K562 (cell line): ENCODE measurements around the gene GLTP. TPM values are rescaled to one million over a fixed set of nuclear protein-coding genes. Genes with fewer than 3 reads are reported as not detected.

Source experiments
- ATAC-seq: fragments of 200-7000 bp; cut with Tn5 transposase; 3 replicates; pipeline ENCODE4 v1.9.1; 2020; ENCODE audit warnings: moderate library complexity
- BruUV-seq: library from RNA; stranded (reverse); fragments of 400-500 nt; replicated peaks from 2 replicates; lab custom pipeline; 2021; lab: Mats Ljungman, UMichigan
- CTCF ChIA-PET: fragments of 300-600 bp; formaldehyde crosslinking; extraction: SDS; loops from one replicate; lab custom pipeline; 2021; ENCODE audit warnings: low intra/inter-chr PET ratio; lab: Yijun Ruan, JAX
- POLR2A ChIA-PET: fragments of 300-600, 350-650 bp; sonication (Branson Sonifier 250); formaldehyde crosslinking; extraction: SDS; loops from one replicate; lab custom pipeline; 2021; ENCODE audit warnings: antibody characterized with exemption, inconsistent platforms; lab: Yijun Ruan, JAX
- DNase-seq, 4 experiments: peaks; one replicate each; pipeline versions ENCODE4 v3.0.0 to v3.0.0-alpha.2; 2011 to 2018; ENCODE audit warnings: low spot score in 3 of 4, mixed read lengths in 3 of 4; ENCODE audit errors: extremely low read depth in 1 of 4
- FAIRE-seq: peaks from 2 replicates; lab custom pipeline; 2011; peaks lifted over from hg19 to GRCh38; lab: Jason Lieb, UNC
- H2AFZ ChIP-seq: 2 replicates; pipeline ENCODE4 v1.6.0; 2011; ENCODE audit warnings: low read depth, low read length, control low read depth, inconsistent platforms
- H3K27ac ChIP-seq: fragments of 200-600 bp; 3 replicates; pipeline ENCODE4 v1.8.0; 2011; ENCODE audit warnings: low read depth, mild to moderate bottlenecking, control low read depth, inconsistent platforms, low read length, moderate library complexity, mixed read lengths; ENCODE audit errors: extremely low read depth
- H3K27me3 ChIP-seq, 2 experiments: fragments of 300-600 bp in 1 of 2; 2 replicates in 1 of 2; 3 replicates in 1 of 2; pipeline versions ENCODE4 v1.6.0 to v1.8.0; 2011; ENCODE audit warnings: inconsistent platforms in 2 of 2, low read length in 2 of 2, mild to moderate bottlenecking in 1 of 2, mixed read lengths in 1 of 2, moderate library complexity in 1 of 2; ENCODE audit not compliant: control insufficient read depth in 2 of 2, insufficient read depth in 2 of 2
- H3K36me3 ChIP-seq: fragments of 300-600 bp; 3 replicates; pipeline ENCODE4 v1.8.0; 2011; ENCODE audit warnings: mild to moderate bottlenecking, low read length, inconsistent platforms; ENCODE audit not compliant: control insufficient read depth, insufficient read depth
- H3K4me1 ChIP-seq, 2 experiments: fragments of 200-600 bp in 1 of 2; replicated peaks in 1 of 2; 2 replicates in 1 of 2; 3 replicates in 1 of 2; pipeline versions ENCODE4 v1.5.1 to v1.8.0; 2011; ENCODE audit warnings: inconsistent platforms in 2 of 2, low read length in 2 of 2, mild to moderate bottlenecking in 1 of 2, mixed read lengths in 1 of 2, moderate library complexity in 1 of 2; ENCODE audit not compliant: control insufficient read depth in 2 of 2, insufficient read depth in 2 of 2
- H3K4me2 ChIP-seq: 2 replicates; pipeline ENCODE4 v1.6.1; 2011; ENCODE audit warnings: low read length, control low read depth, inconsistent platforms, mixed read lengths; ENCODE audit not compliant: insufficient read depth
- H3K4me3 ChIP-seq: fragments of 200-600 bp; sonication (generic), shearing (Covaris generic); 2 replicates; pipeline ENCODE4 v1.5.1; 2016; ENCODE audit warnings: control low read depth, inconsistent platforms
- H3K79me2 ChIP-seq: fragments of 200-600 bp; 3 replicates; pipeline ENCODE4 v1.8.0; 2011; ENCODE audit warnings: low read length, inconsistent platforms; ENCODE audit not compliant: control insufficient read depth, insufficient read depth
- H3K9ac ChIP-seq, 2 experiments: 2 replicates each; pipeline versions ENCODE4 v1.6.0 to v1.6.1; 2011; ENCODE audit warnings: low read depth in 2 of 2, low read length in 2 of 2, control low read depth in 1 of 2, inconsistent platforms in 1 of 2, mild to moderate bottlenecking in 1 of 2, mixed read lengths in 1 of 2; ENCODE audit not compliant: insufficient read depth in 1 of 2
- H3K9me1 ChIP-seq: one replicate; pipeline ENCODE4 v1.6.0; 2011; ENCODE audit warnings: inconsistent platforms, mild to moderate bottlenecking, low read length, moderate library complexity; ENCODE audit not compliant: control insufficient read depth, insufficient read depth
- H3K9me3 ChIP-seq: replicated peaks from 2 replicates; pipeline ENCODE4 v1.5.1; 2011; ENCODE audit warnings: low read depth, low read length, inconsistent platforms; ENCODE audit not compliant: control insufficient read depth, insufficient read depth
- H4K20me1 ChIP-seq: replicated peaks from 2 replicates; pipeline ENCODE4 v1.6.1; 2011; ENCODE audit warnings: low read length, inconsistent platforms, mixed read lengths; ENCODE audit not compliant: control insufficient read depth, insufficient read depth
- ARID2 ChIP-seq: fragments of 450-650 bp; IDR thresholded peaks from 2 replicates; pipeline ENCODE4 v1.6.1; 2017; ENCODE audit warnings: antibody characterized with exemption, mild to moderate bottlenecking
- RBM25 ChIP-seq: fragments of 200-400 bp; formaldehyde crosslinking; IDR thresholded peaks from 2 replicates; pipeline ENCODE4 v1.6.1; 2018; ENCODE audit warnings: low read length, low read depth, moderate library complexity; ENCODE audit not compliant: severe bottlenecking
- STAT5B ChIP-seq: fragments of 250-450 bp; sonication (Bioruptor Pico); IDR thresholded peaks from 2 replicates; pipeline ENCODE4 v1.8.0; 2021; ENCODE audit warnings: mild to moderate bottlenecking, inconsistent platforms
- ZBTB1 ChIP-seq: sonication (generic); formaldehyde crosslinking; IDR thresholded peaks from 2 replicates; pipeline ENCODE4 v1.8.1; 2023; ENCODE audit warnings: missing genetic modification reagents, low read depth, mild to moderate bottlenecking, borderline replicate concordance
- ZNF239 ChIP-seq: fragments of 250-450 bp; sonication (Bioruptor Pico); IDR thresholded peaks from 2 replicates; pipeline ENCODE4 v1.4.0; 2020; ENCODE audit warnings: mild to moderate bottlenecking
- ZNF551 ChIP-seq: fragments of 250-450 bp; sonication (Bioruptor Pico); IDR thresholded peaks from 2 replicates; pipeline ENCODE4 v1.5.0; 2021; ENCODE audit warnings: mild to moderate bottlenecking, moderate library complexity
- ZNF639 ChIP-seq, 2 experiments: fragments of 200-800 bp in 1 of 2; sonication (Bioruptor generic) in 1 of 2; sonication (generic) in 1 of 2; formaldehyde crosslinking in 1 of 2; IDR thresholded peaks in 1 of 2; conservative IDR thresholded peaks in 1 of 2; 2 replicates each; pipeline versions ENCODE4 v1.5.0 to v1.6.1; 2016 to 2020; ENCODE audit warnings: missing compliant biosample characterization in 1 of 2, missing genetic modification characterization in 1 of 2, missing genetic modification reagents in 1 of 2
- WGBS: fragments of 100-300 bp; shearing (Covaris generic); methylation state at CpG from one replicate; pipeline ENCODE4 v1.1.6; 2016; ENCODE audit warnings: low coverage, mixed read lengths; ENCODE audit not compliant: insufficient coverage; ENCODE audit errors: missing lambda C conversion rate; 5-methylcytosine and 5-hydroxymethylcytosine counted together
- in situ Hi-C: fragments of 300-500 bp; cut with MboI; formaldehyde crosslinking; loops from 4 replicates; pipeline ENCODE4 v1.15.0; 2018; ENCODE audit warnings: inconsistent platforms, mixed read lengths
- intact Hi-C: fragments of 100-400 bp; cut with micrococcal nuclease; formaldehyde crosslinking; loops from 2 replicates; pipeline ENCODE4 v1.14.2; 2022
- polyA plus RNA-seq, 8 experiments: library from polyadenylated mRNA; depleted of rRNA in 4 of 8; stranded (reverse) in 5 of 8; unstranded in 3 of 8; fragments of >200 nt; fragmentation: Nextera tagmentation in 2 of 8; fragmentation: Illumina TruSeq in 1 of 8; extraction: Ambion mirVana in 2 of 8; extraction: Trizol in 1 of 8; gene quantifications; 2 replicates each; pipeline versions ENCODE4 v1.2.1 to v1.2.3, GENCODE V29; 2011 to 2014; ENCODE audit warnings: inconsistent platforms in 1 of 8, missing spikeins in 1 of 8
- total RNA-seq, 7 experiments: library from RNA; depleted of rRNA in 6 of 7; stranded (reverse); fragments of >200 nt in 6 of 7; fragmentation: Illumina TruSeq in 2 of 7; extraction: Trizol in 2 of 7; gene quantifications; 2 replicates each; pipeline versions ENCODE4 v1.2.1 to v1.2.3, GENCODE V29; 2011 to 2021; ENCODE audit warnings: low replicate concordance in 1 of 7
- TF ChIP-seq, protein P1 (sequence below): fragments of 150-350 bp; IDR thresholded peaks from 2 replicates; pipeline ENCODE4 v1.6.1; 2014; ENCODE audit warnings: low read depth, mild to moderate bottlenecking, low read length, borderline replicate concordance

Gene GLTP
- total and polyA plus RNA-seq, 9 of the 15 experiments (the other 6 are each of a cell fraction or from before 2014, with no cell fraction given): 4.4 to 8.3 (median 6.1) TPM

DNA sequence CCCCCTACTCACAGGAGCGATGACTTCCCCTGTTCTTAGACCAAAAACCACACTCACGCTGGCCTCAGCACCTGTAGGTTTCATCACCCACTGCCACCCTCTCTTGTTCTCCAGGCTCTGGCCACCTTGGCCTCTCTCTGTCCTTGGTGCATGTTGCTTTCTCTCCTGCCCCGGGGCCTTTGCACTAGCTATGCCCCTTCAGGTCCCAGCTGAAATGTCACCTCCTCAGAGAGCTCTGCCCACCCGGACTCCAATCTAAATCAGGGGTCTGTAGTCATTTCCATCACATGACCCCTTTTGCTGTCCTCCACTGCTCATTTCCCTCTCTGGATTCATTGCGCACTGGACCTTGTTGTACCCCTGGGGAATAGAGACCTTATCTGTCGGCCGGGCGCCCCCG lies 39.0 kb downstream of the GLTP start:
- POLR2A ChIA-PET: no interaction called here
- peaks cover 0 to 5% of the 10 kb centered on the region in 2 experiments; a peak in 3 of 5 replicates for H3K4me1 ChIP-seq
- no peaks in the 10 kb centered on the region for H3K36me3 ChIP-seq
- CTCF ChIA-PET: interaction anchor here (0.6 kb wide), 1 partner anchor 244 kb away, joined by 4 read pairs; no protein-coding TSS in a partner anchor
- no TSS peak for BruUV-seq
- TF ChIP-seq ZNF551 (CRISPR knock-in tag) (no peak), ARID2 (no peak), ZNF639 (CRISPR knock-in tag; conservative IDR thresholded peaks at IDR 0.05 in 1 of 2, IDR thresholded peaks at IDR 0.05 in 1 of 2) (no peak), ZNF239 (CRISPR knock-in tag) (no peak), STAT5B (no peak), ZBTB1 (CRISPR knock-in tag) (no peak), RBM25 (peak; percentile 15)
- TF ChIP-seq, protein P1, sequence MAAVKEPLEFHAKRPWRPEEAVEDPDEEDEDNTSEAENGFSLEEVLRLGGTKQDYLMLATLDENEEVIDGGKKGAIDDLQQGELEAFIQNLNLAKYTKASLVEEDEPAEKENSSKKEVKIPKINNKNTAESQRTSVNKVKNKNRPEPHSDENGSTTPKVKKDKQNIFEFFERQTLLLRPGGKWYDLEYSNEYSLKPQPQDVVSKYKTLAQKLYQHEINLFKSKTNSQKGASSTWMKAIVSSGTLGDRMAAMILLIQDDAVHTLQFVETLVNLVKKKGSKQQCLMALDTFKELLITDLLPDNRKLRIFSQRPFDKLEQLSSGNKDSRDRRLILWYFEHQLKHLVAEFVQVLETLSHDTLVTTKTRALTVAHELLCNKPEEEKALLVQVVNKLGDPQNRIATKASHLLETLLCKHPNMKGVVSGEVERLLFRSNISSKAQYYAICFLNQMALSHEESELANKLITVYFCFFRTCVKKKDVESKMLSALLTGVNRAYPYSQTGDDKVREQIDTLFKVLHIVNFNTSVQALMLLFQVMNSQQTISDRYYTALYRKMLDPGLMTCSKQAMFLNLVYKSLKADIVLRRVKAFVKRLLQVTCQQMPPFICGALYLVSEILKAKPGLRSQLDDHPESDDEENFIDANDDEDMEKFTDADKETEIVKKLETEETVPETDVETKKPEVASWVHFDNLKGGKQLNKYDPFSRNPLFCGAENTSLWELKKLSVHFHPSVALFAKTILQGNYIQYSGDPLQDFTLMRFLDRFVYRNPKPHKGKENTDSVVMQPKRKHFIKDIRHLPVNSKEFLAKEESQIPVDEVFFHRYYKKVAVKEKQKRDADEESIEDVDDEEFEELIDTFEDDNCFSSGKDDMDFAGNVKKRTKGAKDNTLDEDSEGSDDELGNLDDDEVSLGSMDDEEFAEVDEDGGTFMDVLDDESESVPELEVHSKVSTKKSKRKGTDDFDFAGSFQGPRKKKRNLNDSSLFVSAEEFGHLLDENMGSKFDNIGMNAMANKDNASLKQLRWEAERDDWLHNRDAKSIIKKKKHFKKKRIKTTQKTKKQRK: no peak
- TF ChIP-seq, all 486 proteins: peak for 1
- no peaks in the 10 kb centered on the region for H3K9me1 ChIP-seq
- H3K79me2 ChIP-seq: no peaks in the 10 kb centered on the region
- H3K4me3 ChIP-seq: no peak overlapping the region
- ATAC-seq (no peak), FAIRE-seq (no peak), DNase-seq (no peak)
- intact Hi-C loops (no loop called here), in situ Hi-C loops (no loop called here)
- H3K9ac ChIP-seq: no peak overlapping the region
- 6% methylated on average over 9 of the region's 9 CpGs for WGBS
- no peaks in the 10 kb centered on the region for H4K20me1 ChIP-seq
- H3K27me3 ChIP-seq: peaks cover 0 to 7% of the 10 kb centered on the region in 2 experiments; a peak in 1 of 5 replicates
- no peak overlapping the region for H2AFZ ChIP-seq
- no peaks in the 10 kb centered on the region for H3K9me3 ChIP-seq
- H3K4me2 ChIP-seq: no peak overlapping the region
- H3K27ac ChIP-seq: no peak overlapping the region
